HUES6 (cell line): Measurements from ENCODE around the gene SCAMP4.

Experiments
- H3K27ac ChIP-seq: 2 replicates; pipeline ENCODE4 v1.7.0; 2013; ENCODE audit warnings: low read depth, mild to moderate bottlenecking, low read length, inconsistent platforms
- H3K27me3 ChIP-seq: 2 replicates; pipeline ENCODE4 v1.6.1; 2013; ENCODE audit warnings: low read length; ENCODE audit not compliant: control insufficient read depth, insufficient read depth
- H3K36me3 ChIP-seq: 2 replicates; pipeline ENCODE4 v1.6.1; 2013; ENCODE audit warnings: low read length; ENCODE audit not compliant: control insufficient read depth, insufficient read depth
- H3K4me1 ChIP-seq: 2 replicates; pipeline ENCODE4 v1.6.1; 2013; ENCODE audit warnings: low read length; ENCODE audit not compliant: control insufficient read depth, insufficient read depth
- H3K4me3 ChIP-seq: 2 replicates; pipeline ENCODE4 v1.5.1; 2013; ENCODE audit warnings: low read depth, low read length
- H3K9ac ChIP-seq: one replicate; pipeline ENCODE4 v1.6.1; 2013; ENCODE audit warnings: mild to moderate bottlenecking, low read length
- H3K9me3 ChIP-seq: 2 replicates; pipeline ENCODE4 v1.6.1; 2013; ENCODE audit warnings: low read depth, low read length; ENCODE audit not compliant: control insufficient read depth, insufficient read depth

The SCAMP4 gene, protein sequence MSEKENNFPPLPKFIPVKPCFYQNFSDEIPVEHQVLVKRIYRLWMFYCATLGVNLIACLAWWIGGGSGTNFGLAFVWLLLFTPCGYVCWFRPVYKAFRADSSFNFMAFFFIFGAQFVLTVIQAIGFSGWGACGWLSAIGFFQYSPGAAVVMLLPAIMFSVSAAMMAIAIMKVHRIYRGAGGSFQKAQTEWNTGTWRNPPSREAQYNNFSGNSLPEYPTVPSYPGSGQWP

DNA sequence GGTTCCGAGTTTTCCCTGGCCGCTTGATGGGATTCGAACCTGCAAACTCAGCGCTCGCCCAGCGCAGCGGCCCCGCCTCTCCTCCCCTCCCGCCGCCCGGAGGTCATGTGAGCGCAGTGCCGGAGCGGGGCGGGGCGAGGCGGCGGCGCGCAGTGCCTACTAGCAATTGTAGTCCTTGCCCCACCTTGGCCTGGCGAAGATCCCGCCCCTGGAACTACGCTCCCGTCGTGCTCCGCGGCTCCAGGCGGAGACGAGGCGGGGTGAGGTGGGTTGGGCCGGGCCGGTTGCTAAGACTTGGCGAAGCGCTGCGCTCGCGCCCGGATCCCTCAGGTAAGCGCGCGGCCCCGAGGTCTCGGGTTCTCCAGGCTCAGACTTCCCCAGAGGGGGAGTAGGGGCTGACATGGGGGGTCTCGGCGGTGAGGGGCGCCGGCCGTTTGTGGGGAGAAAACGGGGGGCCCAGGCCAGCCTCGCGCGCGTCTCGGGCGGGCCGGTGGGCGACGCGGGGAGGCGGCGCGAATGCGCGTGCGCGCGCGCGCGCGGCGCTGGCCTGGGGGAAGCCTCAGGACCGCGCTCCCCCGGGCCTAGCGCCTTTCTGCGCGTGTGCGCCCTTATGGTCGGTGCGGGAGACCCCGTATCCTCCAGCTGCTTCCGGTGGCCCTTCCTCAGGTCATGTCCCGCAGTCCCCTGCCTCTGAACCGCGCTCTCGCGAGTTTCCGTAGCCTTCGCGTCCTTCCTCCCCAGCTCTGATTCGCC is at the start of gene SCAMP4, which contains the start of gene ADAT3:
Gene SCAMP4 (plus strand): TSS at position 290 of the 753 bp plus-strand sequence. CDS start 9,621 bp downstream, outside the sequence.
Gene ADAT3 (plus strand): TSS at position 290 of the 753 bp plus-strand sequence. CDS start 6,649 bp downstream, outside the sequence.
- H3K4me1 ChIP-seq, result peaks cover 16% of the 10 kb centered on the region; the same call in 1 of the 2 replicates

DNA sequence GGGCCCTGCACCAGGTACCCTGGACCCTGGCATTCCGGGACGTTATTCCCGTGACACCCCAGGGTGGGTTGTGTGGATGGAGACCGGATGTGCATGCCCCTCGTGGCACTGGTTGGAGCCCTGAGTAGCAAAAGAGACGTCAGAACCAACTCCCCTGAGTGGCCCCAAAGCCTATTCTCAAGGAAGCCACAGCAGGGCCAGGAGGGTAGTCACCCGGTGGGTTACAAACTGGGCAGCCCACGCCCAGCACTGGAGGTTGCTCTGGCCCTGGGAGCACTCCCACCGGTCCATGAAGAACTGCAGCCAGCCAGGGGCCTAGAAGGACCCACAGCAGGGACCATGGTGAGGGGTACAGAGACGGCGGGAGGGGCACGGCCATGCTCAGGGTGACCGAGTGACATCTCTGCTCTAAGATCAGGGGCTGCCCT is 49.4 kb upstream of the SCAMP4 start:
- peak overlapping the region; percentile 73 for H3K4me3 ChIP-seq
- peaks cover 65% of the 10 kb centered on the region for H3K4me1 ChIP-seq
- peak overlapping the region; percentile 2 for H3K9ac ChIP-seq
- no peaks in the 10 kb centered on the region for H3K9me3 ChIP-seq
- no peak overlapping the region for H3K27ac ChIP-seq
- peaks cover 6% of the 10 kb centered on the region for H3K27me3 ChIP-seq
- no peaks in the 10 kb centered on the region for H3K36me3 ChIP-seq

More for the DNA sequence above, at the start of gene SCAMP4, which contains the start of gene ADAT3:
- peak within 1 kb of the TSS; percentile 86 for H3K9ac ChIP-seq
- H3K27ac ChIP-seq, result peak within 1 kb of the TSS; percentile 74
- H3K36me3 ChIP-seq, result peaks cover 18% of the 10 kb centered on the region; the same call in 1 of the 2 replicates
- H3K9me3 ChIP-seq, result no peaks in the 10 kb centered on the region
- no peaks in the 10 kb centered on the region for H3K27me3 ChIP-seq
- H3K4me3 ChIP-seq, result peak within 1 kb of the TSS; percentile 62

DNA sequence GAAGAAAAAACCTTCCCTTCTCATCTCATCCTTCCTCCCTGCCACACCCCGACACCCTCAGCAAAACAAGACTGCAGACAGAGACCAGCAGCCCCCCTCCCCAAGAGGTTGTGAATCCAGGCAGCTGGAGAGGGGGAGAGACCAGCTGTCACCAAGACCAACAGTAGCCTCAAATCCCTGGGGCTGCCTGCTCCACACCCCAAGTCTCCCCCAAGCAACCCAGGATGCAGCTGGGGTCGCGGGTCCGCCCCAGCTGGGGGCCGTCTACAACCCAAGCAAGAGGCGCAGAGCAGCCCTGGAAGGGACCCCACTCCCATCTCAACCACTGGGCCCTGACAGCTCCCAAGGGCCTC is 48.9 kb upstream of the SCAMP4 start:
- H3K27me3 ChIP-seq, result peaks cover 11% of the 10 kb centered on the region

DNA sequence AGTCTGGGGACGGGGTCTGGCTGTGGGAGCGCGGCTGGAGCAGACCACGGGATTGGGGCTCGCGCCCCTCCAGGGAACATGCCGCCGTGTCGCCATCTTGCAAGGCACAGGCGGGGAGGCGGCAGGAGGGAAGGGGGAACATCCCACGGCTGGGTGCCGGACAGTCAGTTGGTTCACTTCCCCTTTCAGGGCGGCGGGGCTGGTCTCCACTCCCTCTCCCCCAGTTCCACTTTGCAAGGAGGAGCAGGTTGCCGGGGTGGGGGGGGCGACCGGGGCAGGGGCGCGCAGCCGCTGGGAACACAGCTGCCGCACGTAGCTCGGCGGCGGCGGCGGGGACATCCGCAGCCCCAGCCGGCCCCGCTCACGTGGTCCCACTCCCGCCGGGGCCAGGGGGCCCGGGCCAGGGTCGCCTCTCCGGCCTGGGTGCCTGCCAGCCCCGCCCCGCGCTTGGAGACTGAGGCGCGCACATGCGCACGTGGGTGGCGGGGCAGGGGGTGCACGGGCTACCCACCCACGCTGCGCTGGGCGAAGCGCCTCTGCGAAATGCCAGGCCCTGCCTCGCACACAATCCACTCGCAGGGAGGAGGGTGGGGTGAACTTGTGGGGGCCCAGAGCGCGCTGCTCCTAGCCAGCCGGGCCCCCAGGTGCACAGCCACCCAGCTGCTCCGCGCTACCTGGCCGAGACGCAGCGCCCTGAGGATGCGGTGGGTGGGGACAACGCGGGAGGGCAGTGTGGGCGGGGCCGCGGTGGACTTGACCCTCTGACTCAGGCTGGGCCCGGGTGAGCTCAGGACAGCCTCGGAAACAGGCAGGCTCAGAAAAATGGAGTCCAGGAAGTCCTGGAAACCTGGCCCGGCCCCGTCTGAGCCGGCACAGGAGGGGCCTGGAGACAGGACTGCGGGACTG is 48.2 kb upstream of the SCAMP4 start:
- Histone ChIP-seq H3K36me3 (no peaks in the 10 kb centered on the region), H3K27ac (peak overlapping the region; percentile 23; the same call in 1 of the 2 replicates), H3K9ac (peak overlapping the region; percentile 65), H3K9me3 (no peaks in the 10 kb centered on the region), H3K4me1 (peaks cover 71% of the 10 kb centered on the region), H3K4me3 (peak overlapping the region; percentile 73), H3K27me3 (peaks cover 17% of the 10 kb centered on the region)

More for the DNA sequence above, 48.9 kb upstream of the SCAMP4 start:
- Histone ChIP-seq H3K36me3 (no peaks in the 10 kb centered on the region), H3K4me3 (peak overlapping the region; percentile 73), H3K4me1 (peaks cover 70% of the 10 kb centered on the region), H3K9me3 (no peaks in the 10 kb centered on the region), H3K9ac (peak overlapping the region; percentile 58), H3K27ac (peak overlapping the region; percentile 18; the same call in 1 of the 2 replicates)

DNA sequence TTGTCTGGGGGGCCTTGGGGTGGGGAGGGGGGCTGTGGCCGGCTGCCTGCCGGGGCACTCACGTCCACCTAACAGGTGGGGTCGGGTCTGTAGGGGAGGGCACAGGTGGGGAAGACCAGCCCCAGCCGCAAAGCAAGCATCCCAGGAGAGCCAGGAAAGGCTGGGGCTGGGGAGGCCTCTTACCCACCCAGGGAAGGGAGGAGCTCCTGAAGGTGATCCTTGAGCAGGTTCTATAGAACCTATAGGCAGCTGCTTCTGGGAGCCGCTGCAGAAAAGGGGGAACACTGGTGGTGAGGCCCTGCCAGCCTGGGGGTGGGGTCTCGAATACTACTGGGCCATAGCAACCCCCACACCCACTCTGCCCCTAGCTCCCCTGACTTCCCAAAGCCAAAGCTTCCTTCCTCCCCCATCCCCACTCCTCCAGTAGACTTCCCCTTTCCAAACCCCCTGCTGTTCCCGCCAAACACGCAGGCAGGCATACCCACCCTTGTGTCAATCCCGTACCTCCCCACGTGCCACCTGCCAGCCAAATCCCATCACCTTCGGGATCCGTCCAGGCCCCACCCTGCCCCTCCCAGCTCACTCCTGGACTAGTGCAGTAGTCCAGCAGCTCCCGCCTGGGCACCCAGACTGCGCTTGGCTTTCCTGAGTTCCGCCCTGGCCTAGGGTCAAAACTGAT is 47.4 kb upstream of the SCAMP4 start:
- Histone ChIP-seq H3K9me3 (no peaks in the 10 kb centered on the region), H3K36me3 (no peaks in the 10 kb centered on the region), H3K27ac (no peak overlapping the region), H3K4me3 (peak overlapping the region; percentile 73), H3K4me1 (peaks cover 66% of the 10 kb centered on the region), H3K27me3 (peaks cover 23% of the 10 kb centered on the region), H3K9ac (no peak overlapping the region)

DNA sequence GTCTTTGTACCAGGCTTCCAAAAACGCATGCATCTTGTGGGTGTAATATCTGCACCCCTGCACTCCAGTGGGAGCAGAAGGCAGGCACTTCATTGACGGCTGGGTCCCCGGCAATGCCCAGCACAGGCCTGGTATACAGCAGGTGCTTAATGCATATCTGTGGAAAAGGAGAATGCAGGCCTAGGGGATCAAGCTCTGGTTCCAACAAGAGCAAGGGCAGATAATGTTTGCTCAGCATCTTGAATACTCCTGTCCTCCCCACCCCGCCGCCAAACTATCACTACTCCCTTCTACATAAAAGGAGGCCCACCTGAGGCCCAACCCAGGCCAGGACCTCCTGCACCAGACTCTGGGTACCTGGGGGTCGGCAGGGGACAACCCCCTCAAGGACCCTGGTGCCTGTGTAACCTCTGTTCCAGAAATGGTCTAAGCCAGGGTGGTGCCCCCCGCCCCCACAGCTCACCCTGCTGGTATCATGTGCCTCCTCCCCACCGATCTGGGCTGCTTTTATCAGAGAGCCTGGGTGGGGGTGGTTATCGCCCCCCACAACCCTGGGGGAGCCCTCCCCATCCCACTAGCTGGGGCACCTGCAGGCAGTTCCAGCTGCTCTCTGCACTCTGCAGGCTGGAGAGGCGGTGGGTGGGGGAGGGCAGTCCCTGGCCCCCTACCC is 46.7 kb upstream of the SCAMP4 start:
- no peaks in the 10 kb centered on the region for H3K9me3 ChIP-seq
- no peak overlapping the region for H3K9ac ChIP-seq
- H3K4me1 ChIP-seq, result peaks cover 62% of the 10 kb centered on the region
- no peaks in the 10 kb centered on the region for H3K36me3 ChIP-seq
- H3K27me3 ChIP-seq, result peaks cover 23% of the 10 kb centered on the region
- peak overlapping the region; percentile 11; the same call in 1 of the 2 replicates for H3K4me3 ChIP-seq
- H3K27ac ChIP-seq, result no peak overlapping the region

DNA sequence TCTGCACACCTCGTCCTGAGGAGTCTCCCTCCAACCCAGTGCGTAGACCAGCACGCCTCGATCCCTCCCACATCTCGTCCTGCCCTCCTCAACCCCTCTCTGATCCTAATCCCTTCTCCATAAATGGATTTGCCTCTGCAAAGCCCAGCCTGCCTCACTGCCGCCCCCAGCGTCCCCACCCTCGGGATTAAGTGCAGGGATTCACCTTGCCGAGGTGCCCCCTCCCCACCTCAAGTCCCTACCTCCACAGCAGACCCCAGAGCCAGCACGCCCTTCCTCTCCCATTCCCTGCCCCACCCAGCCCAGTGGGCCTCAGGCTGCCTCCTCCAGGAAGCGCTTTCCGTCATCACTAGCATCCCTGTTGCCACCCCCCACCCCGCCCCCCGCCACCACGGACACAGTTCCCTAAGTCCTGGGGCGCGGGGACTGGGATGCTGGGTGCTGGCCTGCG is 45.8 kb upstream of the SCAMP4 start:
- Histone ChIP-seq H3K27me3 (peaks cover 23% of the 10 kb centered on the region), H3K4me3 (peak overlapping the region; percentile 89), H3K27ac (no peak overlapping the region), H3K9ac (no peak overlapping the region), H3K9me3 (no peaks in the 10 kb centered on the region), H3K4me1 (peaks cover 58% of the 10 kb centered on the region), H3K36me3 (no peaks in the 10 kb centered on the region)

DNA sequence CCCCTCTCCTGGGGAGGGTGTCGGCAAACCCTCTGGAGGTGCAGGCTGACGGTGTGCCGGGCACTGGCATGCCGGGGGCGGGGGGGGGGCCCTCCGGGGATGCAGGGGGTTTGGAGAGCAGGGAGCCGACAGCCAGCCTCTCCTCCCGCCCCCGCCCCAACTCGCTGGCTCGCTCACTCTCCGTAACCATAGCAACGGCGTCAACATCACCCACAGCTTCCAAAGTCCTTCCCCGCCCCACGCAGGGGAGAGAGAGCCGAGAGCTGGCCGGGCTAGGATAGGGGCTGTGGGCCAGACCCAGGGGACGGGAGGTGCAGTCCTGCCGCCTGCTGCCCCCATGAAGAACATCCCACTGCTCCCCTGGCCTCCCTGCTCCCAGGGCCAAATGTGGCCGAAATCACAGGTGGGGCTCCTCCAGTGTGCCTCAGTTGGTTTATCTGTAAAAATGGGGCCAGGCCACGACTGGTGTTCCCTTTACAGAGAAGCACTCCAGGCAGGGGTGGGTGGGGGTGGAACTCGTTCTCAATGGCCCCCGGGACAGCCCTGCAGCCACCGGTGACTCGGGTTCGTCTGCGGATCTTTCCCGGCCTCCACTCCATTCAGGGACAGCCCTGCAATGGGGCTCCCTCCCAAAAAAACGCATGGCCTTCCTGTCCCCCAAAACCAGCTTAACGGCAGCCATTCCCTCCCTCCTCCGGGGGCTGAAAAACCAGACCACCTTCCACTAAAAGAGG is 45.0 kb upstream of the SCAMP4 start:
- Histone ChIP-seq H3K4me3 (peak overlapping the region; percentile 89), H3K9me3 (no peaks in the 10 kb centered on the region), H3K9ac (peak overlapping the region; percentile 32), H3K36me3 (no peaks in the 10 kb centered on the region), H3K4me1 (peaks cover 54% of the 10 kb centered on the region), H3K27ac (no peak overlapping the region), H3K27me3 (peaks cover 23% of the 10 kb centered on the region)

DNA sequence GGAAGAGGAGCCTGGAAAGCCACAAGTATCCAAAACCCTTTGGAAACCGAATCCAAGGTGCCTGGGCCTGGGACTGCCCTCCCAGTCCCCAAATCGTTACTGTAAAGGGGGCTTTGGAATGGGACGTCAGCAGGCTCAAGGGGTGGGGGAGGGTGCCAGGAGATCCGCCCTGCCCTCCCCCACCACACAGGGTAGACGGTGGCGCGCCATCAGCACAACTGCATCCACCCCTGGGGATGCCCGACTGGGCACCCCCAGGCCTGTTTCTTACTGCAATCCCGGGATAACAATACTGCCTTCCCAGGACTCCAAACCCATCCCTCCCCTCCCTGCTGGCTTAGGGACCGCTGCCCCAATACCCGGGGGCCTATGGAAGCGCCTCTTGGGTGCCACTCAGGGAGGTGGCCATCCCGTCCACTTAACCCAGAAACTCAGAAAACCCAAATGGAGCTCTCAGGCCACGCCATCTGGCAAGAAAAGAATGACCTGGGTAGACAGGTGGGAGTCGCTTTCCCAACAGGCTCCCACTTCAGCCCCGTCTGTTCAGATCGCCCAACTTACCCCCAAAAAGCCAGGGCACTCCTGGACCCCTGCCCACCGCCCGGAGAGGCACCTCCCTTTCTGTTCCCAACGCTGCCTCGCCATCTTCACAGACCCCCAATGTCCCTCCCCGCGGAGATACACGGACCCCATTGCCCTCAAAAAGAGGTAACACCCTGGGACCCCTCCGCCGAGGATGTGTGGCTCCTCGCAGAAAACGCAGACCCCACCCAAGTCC is 44.2 kb upstream of the SCAMP4 start:
- Histone ChIP-seq H3K27ac (no peak overlapping the region), H3K9me3 (no peaks in the 10 kb centered on the region), H3K36me3 (no peaks in the 10 kb centered on the region), H3K4me1 (peaks cover 51% of the 10 kb centered on the region), H3K4me3 (peak overlapping the region; percentile 89), H3K27me3 (peaks cover 23% of the 10 kb centered on the region), H3K9ac (peak overlapping the region; percentile 47)
